K562 (cell line): ENCODE data around the gene KDM2A. TPM values are rescaled to one million over a fixed set of nuclear protein-coding genes. Genes with fewer than 3 reads are reported as not detected.

Source experiments
- ATAC-seq: fragments of 200-7000 bp; cut with Tn5 transposase; 3 replicates; pipeline ENCODE4 v1.9.1; 2020; ENCODE audit warnings: moderate library complexity
- BruUV-seq: library from RNA; stranded (reverse); fragments of 400-500 nt; replicated peaks from 2 replicates; lab custom pipeline; 2021; lab: Mats Ljungman, UMichigan
- CTCF ChIA-PET: fragments of 300-600 bp; formaldehyde crosslinking; extraction: SDS; loops from one replicate; lab custom pipeline; 2021; ENCODE audit warnings: low intra/inter-chr PET ratio; lab: Yijun Ruan, JAX
- POLR2A ChIA-PET: fragments of 300-600, 350-650 bp; sonication (Branson Sonifier 250); formaldehyde crosslinking; extraction: SDS; loops from one replicate; lab custom pipeline; 2021; ENCODE audit warnings: antibody characterized with exemption, inconsistent platforms; lab: Yijun Ruan, JAX
- DNase-seq, 4 experiments: peaks; one replicate each; pipeline versions ENCODE4 v3.0.0 to v3.0.0-alpha.2; 2011 to 2018; ENCODE audit warnings: low spot score in 3 of 4, mixed read lengths in 3 of 4; ENCODE audit errors: extremely low read depth in 1 of 4
- FAIRE-seq: peaks from 2 replicates; lab custom pipeline; 2011; peaks lifted over from hg19 to GRCh38; lab: Jason Lieb, UNC
- H2AFZ ChIP-seq: 2 replicates; pipeline ENCODE4 v1.6.0; 2011; ENCODE audit warnings: low read depth, low read length, control low read depth, inconsistent platforms
- H3K27ac ChIP-seq: fragments of 200-600 bp; 3 replicates; pipeline ENCODE4 v1.8.0; 2011; ENCODE audit warnings: low read depth, mild to moderate bottlenecking, control low read depth, inconsistent platforms, low read length, moderate library complexity, mixed read lengths; ENCODE audit errors: extremely low read depth
- H3K27me3 ChIP-seq, 2 experiments: fragments of 300-600 bp in 1 of 2; 2 replicates in 1 of 2; 3 replicates in 1 of 2; pipeline versions ENCODE4 v1.6.0 to v1.8.0; 2011; ENCODE audit warnings: inconsistent platforms in 2 of 2, low read length in 2 of 2, mild to moderate bottlenecking in 1 of 2, mixed read lengths in 1 of 2, moderate library complexity in 1 of 2; ENCODE audit not compliant: control insufficient read depth in 2 of 2, insufficient read depth in 2 of 2
- H3K36me3 ChIP-seq: fragments of 300-600 bp; 3 replicates; pipeline ENCODE4 v1.8.0; 2011; ENCODE audit warnings: mild to moderate bottlenecking, low read length, inconsistent platforms; ENCODE audit not compliant: control insufficient read depth, insufficient read depth
- H3K4me1 ChIP-seq, 2 experiments: fragments of 200-600 bp in 1 of 2; replicated peaks in 1 of 2; 2 replicates in 1 of 2; 3 replicates in 1 of 2; pipeline versions ENCODE4 v1.5.1 to v1.8.0; 2011; ENCODE audit warnings: inconsistent platforms in 2 of 2, low read length in 2 of 2, mild to moderate bottlenecking in 1 of 2, mixed read lengths in 1 of 2, moderate library complexity in 1 of 2; ENCODE audit not compliant: control insufficient read depth in 2 of 2, insufficient read depth in 2 of 2
- H3K4me2 ChIP-seq: 2 replicates; pipeline ENCODE4 v1.6.1; 2011; ENCODE audit warnings: low read length, control low read depth, inconsistent platforms, mixed read lengths; ENCODE audit not compliant: insufficient read depth
- H3K4me3 ChIP-seq: fragments of 200-600 bp; sonication (generic), shearing (Covaris generic); 2 replicates; pipeline ENCODE4 v1.5.1; 2016; ENCODE audit warnings: control low read depth, inconsistent platforms
- H3K79me2 ChIP-seq: fragments of 200-600 bp; 3 replicates; pipeline ENCODE4 v1.8.0; 2011; ENCODE audit warnings: low read length, inconsistent platforms; ENCODE audit not compliant: control insufficient read depth, insufficient read depth
- H3K9ac ChIP-seq, 2 experiments: 2 replicates each; pipeline versions ENCODE4 v1.6.0 to v1.6.1; 2011; ENCODE audit warnings: low read depth in 2 of 2, low read length in 2 of 2, control low read depth in 1 of 2, inconsistent platforms in 1 of 2, mild to moderate bottlenecking in 1 of 2, mixed read lengths in 1 of 2; ENCODE audit not compliant: insufficient read depth in 1 of 2
- H3K9me1 ChIP-seq: one replicate; pipeline ENCODE4 v1.6.0; 2011; ENCODE audit warnings: inconsistent platforms, mild to moderate bottlenecking, low read length, moderate library complexity; ENCODE audit not compliant: control insufficient read depth, insufficient read depth
- H3K9me3 ChIP-seq: replicated peaks from 2 replicates; pipeline ENCODE4 v1.5.1; 2011; ENCODE audit warnings: low read depth, low read length, inconsistent platforms; ENCODE audit not compliant: control insufficient read depth, insufficient read depth
- H4K20me1 ChIP-seq: replicated peaks from 2 replicates; pipeline ENCODE4 v1.6.1; 2011; ENCODE audit warnings: low read length, inconsistent platforms, mixed read lengths; ENCODE audit not compliant: control insufficient read depth, insufficient read depth
- GTF2E2 ChIP-seq: fragments of 200-800 bp; sonication (Bioruptor generic); IDR thresholded peaks from 2 replicates; pipeline ENCODE4 v1.6.1; 2016; ENCODE audit warnings: missing genetic modification characterization, missing compliant biosample characterization
- MLLT1 ChIP-seq, 2 experiments: fragments of 450-650 bp; IDR thresholded peaks; 2 replicates each; pipeline ENCODE4 v1.6.1; 2016
- NCOA6 ChIP-seq: fragments of 450-650 bp; IDR thresholded peaks from 2 replicates; pipeline ENCODE4 v1.6.1; 2017; ENCODE audit warnings: mild to moderate bottlenecking
- POLR2AphosphoS5 ChIP-seq: IDR thresholded peaks from 2 replicates; pipeline ENCODE4 v1.6.1; 2011; ENCODE audit warnings: mild to moderate bottlenecking, low read depth, low read length, moderate library complexity; ENCODE audit not compliant: control insufficient read depth, insufficient read depth
- RBM14 ChIP-seq: fragments of 200-400 bp; formaldehyde crosslinking; IDR thresholded peaks from 2 replicates; pipeline ENCODE4 v1.6.1; 2018; ENCODE audit warnings: low read depth, mild to moderate bottlenecking, low read length, moderate library complexity, borderline replicate concordance; ENCODE audit not compliant: insufficient read depth
- SIRT6 ChIP-seq: IDR thresholded peaks from one replicate; pipeline ENCODE4 v1.6.1; 2012; ENCODE audit warnings: low read depth, mild to moderate bottlenecking, control low read depth, inconsistent platforms, low read length, moderate library complexity
- SPI1 ChIP-seq: IDR thresholded peaks from 2 replicates; pipeline ENCODE4 v1.6.1; 2011; ENCODE audit warnings: low read depth, low read length, control low read depth, borderline replicate concordance
- TEAD4 ChIP-seq, 2 experiments: sonication (generic) in 1 of 2; formaldehyde crosslinking in 1 of 2; IDR thresholded peaks; 2 replicates each; pipeline versions ENCODE4 v1.6.1 to v1.8.0; 2012 to 2022; ENCODE audit warnings: borderline replicate concordance in 1 of 2, inconsistent platforms in 1 of 2, low read length in 1 of 2, mild to moderate bottlenecking in 1 of 2, missing genetic modification reagents in 1 of 2
- ZNF263 ChIP-seq: sonication (generic); formaldehyde crosslinking; IDR thresholded peaks from 2 replicates; pipeline ENCODE4 v1.8.0; 2022; ENCODE audit warnings: mild to moderate bottlenecking, missing genetic modification reagents, borderline replicate concordance
- ZNF695 ChIP-seq: fragments of 450-650 bp; formaldehyde crosslinking; IDR thresholded peaks from 2 replicates; pipeline ENCODE4 v1.4.0; 2020; ENCODE audit warnings: mild to moderate bottlenecking, moderate library complexity
- ZNF696 ChIP-seq: fragments of 250-450 bp; sonication (Bioruptor Pico); conservative IDR thresholded peaks from 2 replicates; pipeline ENCODE4 v1.4.0; 2020; ENCODE audit warnings: mild to moderate bottlenecking, moderate library complexity
- WGBS: fragments of 100-300 bp; shearing (Covaris generic); methylation state at CpG from one replicate; pipeline ENCODE4 v1.1.6; 2016; ENCODE audit warnings: low coverage, mixed read lengths; ENCODE audit not compliant: insufficient coverage; ENCODE audit errors: missing lambda C conversion rate; 5-methylcytosine and 5-hydroxymethylcytosine counted together
- in situ Hi-C: fragments of 300-500 bp; cut with MboI; formaldehyde crosslinking; loops from 4 replicates; pipeline ENCODE4 v1.15.0; 2018; ENCODE audit warnings: inconsistent platforms, mixed read lengths
- intact Hi-C: fragments of 100-400 bp; cut with micrococcal nuclease; formaldehyde crosslinking; loops from 2 replicates; pipeline ENCODE4 v1.14.2; 2022
- polyA plus RNA-seq, 8 experiments: library from polyadenylated mRNA; depleted of rRNA in 4 of 8; stranded (reverse) in 5 of 8; unstranded in 3 of 8; fragments of >200 nt; fragmentation: Nextera tagmentation in 2 of 8; fragmentation: Illumina TruSeq in 1 of 8; extraction: Ambion mirVana in 2 of 8; extraction: Trizol in 1 of 8; gene quantifications; 2 replicates each; pipeline versions ENCODE4 v1.2.1 to v1.2.3, GENCODE V29; 2011 to 2014; ENCODE audit warnings: inconsistent platforms in 1 of 8, missing spikeins in 1 of 8
- total RNA-seq, 7 experiments: library from RNA; depleted of rRNA in 6 of 7; stranded (reverse); fragments of >200 nt in 6 of 7; fragmentation: Illumina TruSeq in 2 of 7; extraction: Trizol in 2 of 7; gene quantifications; 2 replicates each; pipeline versions ENCODE4 v1.2.1 to v1.2.3, GENCODE V29; 2011 to 2021; ENCODE audit warnings: low replicate concordance in 1 of 7
- TF ChIP-seq, protein P1 (sequence below): fragments of 250-450 bp; sonication (Bioruptor Pico); IDR thresholded peaks from 2 replicates; pipeline ENCODE4 v1.8.0; 2021; ENCODE audit warnings: borderline replicate concordance, mild to moderate bottlenecking, moderate library complexity; ENCODE audit not compliant: poor library complexity, severe bottlenecking
- TF ChIP-seq, protein P2 (sequence below): sonication (generic); formaldehyde crosslinking; IDR thresholded peaks from 2 replicates; pipeline ENCODE4 v1.8.1; 2022; ENCODE audit warnings: missing genetic modification reagents
- TF ChIP-seq, protein P3 (sequence below): fragments of 450-650 bp; IDR thresholded peaks from 2 replicates; pipeline ENCODE4 v1.6.1; 2018; ENCODE audit warnings: mild to moderate bottlenecking, low read depth; ENCODE audit not compliant: partially characterized antibody
- TF ChIP-seq, protein P4 (sequence below): fragments of 450-650 bp; conservative IDR thresholded peaks from 2 replicates; pipeline ENCODE4 v1.6.1; 2016; ENCODE audit warnings: missing genetic modification characterization, low read depth, mild to moderate bottlenecking, missing compliant biosample characterization, moderate library complexity

The KDM2A gene
- total and polyA plus RNA-seq, 9 of the 15 experiments (the other 6 are each of a cell fraction or from before 2014, with no cell fraction given): 5.0 to 39.3 (median 21.3) TPM

GRCh38 chr11:67136156-67136555 lies 17.1 kb downstream of the KDM2A start:
- POLR2A ChIA-PET: no interaction called here
- Histone ChIP-seq H3K27ac (no peak overlapping the region), H3K9me3 (no peaks in the 10 kb centered on the region), H4K20me1 (no peaks in the 10 kb centered on the region; the same call in 1 of the 2 replicates), H3K79me2 (peaks cover 54% of the 10 kb centered on the region; the same call in 2 of the 3 replicates), H3K4me2 (no peak overlapping the region), H3K9me1 (no peaks in the 10 kb centered on the region), H3K4me3 (no peak overlapping the region), H3K27me3 (no peaks in the 10 kb centered on the region), H2AFZ (no peak overlapping the region), H3K9ac (no peak overlapping the region), H3K36me3 (peaks cover 78% of the 10 kb centered on the region), H3K4me1 (no peaks in the 10 kb centered on the region)
- no peak for FAIRE-seq
- ATAC-seq: no peak
- in situ Hi-C loops (no loop called here), intact Hi-C loops (no loop called here)
- no TSS peak for BruUV-seq
- CTCF ChIA-PET: no interaction called here
- 94% methylated on average over 1 of the region's 1 CpG for WGBS
- no peak for TF ChIP-seq POLR2AphosphoS5
- no peak for TF ChIP-seq ZNF696 (CRISPR knock-in tag)
- no peak for TF ChIP-seq GTF2E2 (tag)
- no peak for TF ChIP-seq ZNF695 (CRISPR knock-in tag)
- TF ChIP-seq SIRT6: no peak
- TF ChIP-seq ZNF263 (CRISPR knock-in tag): no peak
- TF ChIP-seq RBM14: no peak
- TF ChIP-seq, protein P1, sequence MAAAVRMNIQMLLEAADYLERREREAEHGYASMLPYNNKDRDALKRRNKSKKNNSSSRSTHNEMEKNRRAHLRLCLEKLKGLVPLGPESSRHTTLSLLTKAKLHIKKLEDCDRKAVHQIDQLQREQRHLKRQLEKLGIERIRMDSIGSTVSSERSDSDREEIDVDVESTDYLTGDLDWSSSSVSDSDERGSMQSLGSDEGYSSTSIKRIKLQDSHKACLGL (CRISPR knock-in tag): no peak
- TF ChIP-seq TEAD4 (IDR thresholded peaks at IDR 0.05; ENCODE audit: low read length): no peak
- no peak for TF ChIP-seq TEAD4 (CRISPR knock-in tag; IDR thresholded peaks at IDR 0.05; ENCODE audit: borderline replicate concordance)
- TF ChIP-seq, protein P2, sequence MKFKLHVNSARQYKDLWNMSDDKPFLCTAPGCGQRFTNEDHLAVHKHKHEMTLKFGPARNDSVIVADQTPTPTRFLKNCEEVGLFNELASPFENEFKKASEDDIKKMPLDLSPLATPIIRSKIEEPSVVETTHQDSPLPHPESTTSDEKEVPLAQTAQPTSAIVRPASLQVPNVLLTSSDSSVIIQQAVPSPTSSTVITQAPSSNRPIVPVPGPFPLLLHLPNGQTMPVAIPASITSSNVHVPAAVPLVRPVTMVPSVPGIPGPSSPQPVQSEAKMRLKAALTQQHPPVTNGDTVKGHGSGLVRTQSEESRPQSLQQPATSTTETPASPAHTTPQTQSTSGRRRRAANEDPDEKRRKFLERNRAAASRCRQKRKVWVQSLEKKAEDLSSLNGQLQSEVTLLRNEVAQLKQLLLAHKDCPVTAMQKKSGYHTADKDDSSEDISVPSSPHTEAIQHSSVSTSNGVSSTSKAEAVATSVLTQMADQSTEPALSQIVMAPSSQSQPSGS (CRISPR knock-in tag): no peak
- TF ChIP-seq, protein P3, sequence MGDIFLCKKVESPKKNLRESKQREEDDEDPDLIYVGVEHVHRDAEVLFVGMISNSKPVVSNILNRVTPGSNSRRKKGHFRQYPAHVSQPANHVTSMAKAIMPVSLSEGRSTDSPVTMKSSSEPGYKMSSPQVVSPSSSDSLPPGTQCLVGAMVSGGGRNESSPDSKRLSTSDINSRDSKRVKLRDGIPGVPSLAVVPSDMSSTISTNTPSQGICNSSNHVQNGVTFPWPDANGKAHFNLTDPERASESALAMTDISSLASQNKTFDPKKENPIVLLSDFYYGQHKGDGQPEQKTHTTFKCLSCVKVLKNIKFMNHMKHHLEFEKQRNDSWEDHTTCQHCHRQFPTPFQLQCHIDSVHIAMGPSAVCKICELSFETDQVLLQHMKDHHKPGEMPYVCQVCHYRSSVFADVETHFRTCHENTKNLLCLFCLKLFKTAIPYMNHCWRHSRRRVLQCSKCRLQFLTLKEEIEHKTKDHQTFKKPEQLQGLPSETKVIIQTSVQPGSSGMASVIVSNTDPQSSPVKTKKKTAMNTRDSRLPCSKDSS: no peak
- no peak for TF ChIP-seq NCOA6
- no peak for TF ChIP-seq SPI1
- TF ChIP-seq, protein P4, sequence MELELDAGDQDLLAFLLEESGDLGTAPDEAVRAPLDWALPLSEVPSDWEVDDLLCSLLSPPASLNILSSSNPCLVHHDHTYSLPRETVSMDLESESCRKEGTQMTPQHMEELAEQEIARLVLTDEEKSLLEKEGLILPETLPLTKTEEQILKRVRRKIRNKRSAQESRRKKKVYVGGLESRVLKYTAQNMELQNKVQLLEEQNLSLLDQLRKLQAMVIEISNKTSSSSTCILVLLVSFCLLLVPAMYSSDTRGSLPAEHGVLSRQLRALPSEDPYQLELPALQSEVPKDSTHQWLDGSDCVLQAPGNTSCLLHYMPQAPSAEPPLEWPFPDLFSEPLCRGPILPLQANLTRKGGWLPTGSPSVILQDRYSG (tag): no peak
- no peak for TF ChIP-seq MLLT1 (IDR thresholded peaks at IDR 0.05)
- no peak for DNase-seq
